ENCODE results near the gene ZFHX3.
"Not testable (repeated sequence)": the region's sequence is repeated elsewhere in the genome, so short reads cannot be mapped to it uniquely, and the experiment has no call there.

The ZFHX3 gene

GRCh38 chr16:73092236-73092781 is 44.4 kb upstream of the ZFHX3 start:
- DNase-seq (ENCODE audit: low read depth, low spot score): no peak
- TF ChIP-seq POLR2AphosphoS5 (IDR thresholded peaks at IDR 0.05; ENCODE audit: borderline replicate concordance, low read depth, low read length): no peak
- TF ChIP-seq EZH2 (IDR thresholded peaks at IDR 0.05): no peak
- no peak for TF ChIP-seq FOXP2 (optimal IDR thresholded peaks at IDR 0.05; ENCODE audit: control extremely low read depth, extremely low read length, insufficient read depth)
- Histone ChIP-seq H3K27ac (no peak overlapping the region), H3K36me3 (ENCODE audit: insufficient read depth, low read length) (no peaks in the 10 kb centered on the region), H3K4me3 (no peak overlapping the region), H3K9ac (ENCODE audit: insufficient read length) (no peak overlapping the region), H3K9me3 (ENCODE audit: low read depth, low read length) (no peaks in the 10 kb centered on the region)

- no peak overlapping the region for H3K9ac ChIP-seq (ENCODE audit: insufficient read length)
- H3K27ac ChIP-seq: no peak overlapping the region
- no peak for TF ChIP-seq FOXP2 (optimal IDR thresholded peaks at IDR 0.05; ENCODE audit: control extremely low read depth, extremely low read length, insufficient read depth)
- TF ChIP-seq POLR2AphosphoS5 (IDR thresholded peaks at IDR 0.05; ENCODE audit: borderline replicate concordance, low read depth, low read length): no peak
- TF ChIP-seq EZH2 (IDR thresholded peaks at IDR 0.05): no peak
- H3K4me3 ChIP-seq: no peak overlapping the region
- H3K36me3 ChIP-seq (ENCODE audit: insufficient read depth, low read length): no peaks in the 10 kb centered on the region
- H3K9me3 ChIP-seq (ENCODE audit: low read depth, low read length): no peaks in the 10 kb centered on the region
- DNase-seq (ENCODE audit: low read depth, low spot score): no peak
These were observed 43.2 kb upstream of the ZFHX3 start for GRCh38 chr16:73091174-73091573.

GRCh38 chr16:73089420-73089819 is 41.5 kb upstream of the ZFHX3 start:
- Histone ChIP-seq H3K9ac (ENCODE audit: insufficient read length) (no peak overlapping the region), H3K4me3 (no peak overlapping the region), H3K36me3 (ENCODE audit: insufficient read depth, low read length) (no peaks in the 10 kb centered on the region), H3K27ac (no peak overlapping the region), H3K9me3 (ENCODE audit: low read depth, low read length) (no peaks in the 10 kb centered on the region)
- TF ChIP-seq FOXP2 (optimal IDR thresholded peaks at IDR 0.05; ENCODE audit: control extremely low read depth, extremely low read length, insufficient read depth) (no peak), EZH2 (IDR thresholded peaks at IDR 0.05) (no peak), POLR2AphosphoS5 (IDR thresholded peaks at IDR 0.05; ENCODE audit: borderline replicate concordance, low read depth, low read length) (no peak)
- DNase-seq (ENCODE audit: low read depth, low spot score): no peak

GRCh38 chr16:73086108-73086507 is 38.2 kb upstream of the ZFHX3 start:
- no peak for DNase-seq (ENCODE audit: low read depth, low spot score)

GRCh38 chr16:73083271-73083670 is 35.3 kb upstream of the ZFHX3 start:
- no peak for DNase-seq (ENCODE audit: low read depth, low spot score)
- no peak overlapping the region for H3K27ac ChIP-seq
- H3K9me3 ChIP-seq (ENCODE audit: low read depth, low read length): no peaks in the 10 kb centered on the region
- H3K36me3 ChIP-seq (ENCODE audit: insufficient read depth, low read length): no peaks in the 10 kb centered on the region
- no peak for TF ChIP-seq POLR2AphosphoS5 (IDR thresholded peaks at IDR 0.05; ENCODE audit: borderline replicate concordance, low read depth, low read length)
- no peak for TF ChIP-seq EZH2 (IDR thresholded peaks at IDR 0.05)
- TF ChIP-seq FOXP2 (optimal IDR thresholded peaks at IDR 0.05; ENCODE audit: control extremely low read depth, extremely low read length, insufficient read depth): no peak
- H3K4me3 ChIP-seq: no peak overlapping the region
- H3K9ac ChIP-seq (ENCODE audit: insufficient read length): no peak overlapping the region

More at GRCh38 chr16:73086108-73086507, 38.2 kb upstream of the ZFHX3 start:
- Histone ChIP-seq H3K9ac (ENCODE audit: insufficient read length) (no peak overlapping the region), H3K4me3 (no peak overlapping the region), H3K9me3 (ENCODE audit: low read depth, low read length) (no peaks in the 10 kb centered on the region), H3K36me3 (ENCODE audit: insufficient read depth, low read length) (no peaks in the 10 kb centered on the region), H3K27ac (no peak overlapping the region)
- TF ChIP-seq POLR2AphosphoS5 (IDR thresholded peaks at IDR 0.05; ENCODE audit: borderline replicate concordance, low read depth, low read length) (no peak), EZH2 (IDR thresholded peaks at IDR 0.05) (no peak), FOXP2 (optimal IDR thresholded peaks at IDR 0.05; ENCODE audit: control extremely low read depth, extremely low read length, insufficient read depth) (no peak)

GRCh38 chr16:73082634-73083051 is 34.7 kb upstream of the ZFHX3 start:
- not testable (repeated sequence) for H3K9me3 ChIP-seq (ENCODE audit: low read depth, low read length); H3K9ac ChIP-seq (ENCODE audit: insufficient read length); DNase-seq (ENCODE audit: low read depth, low spot score); H3K4me3 ChIP-seq; H3K27ac ChIP-seq; H3K36me3 ChIP-seq (ENCODE audit: insufficient read depth, low read length)

- no peaks in the 10 kb centered on the region for H3K36me3 ChIP-seq (ENCODE audit: insufficient read depth, low read length)
- no peak overlapping the region for H3K4me3 ChIP-seq
- H3K27ac ChIP-seq: no peak overlapping the region
- DNase-seq (ENCODE audit: low read depth, low spot score): no peak
- H3K9ac ChIP-seq (ENCODE audit: insufficient read length): no peak overlapping the region
- no peak for TF ChIP-seq FOXP2 (optimal IDR thresholded peaks at IDR 0.05; ENCODE audit: control extremely low read depth, extremely low read length, insufficient read depth)
- TF ChIP-seq POLR2AphosphoS5 (IDR thresholded peaks at IDR 0.05; ENCODE audit: borderline replicate concordance, low read depth, low read length): no peak
- no peak for TF ChIP-seq EZH2 (IDR thresholded peaks at IDR 0.05)
- H3K9me3 ChIP-seq (ENCODE audit: low read depth, low read length): no peaks in the 10 kb centered on the region
These were observed 33.0 kb upstream of the ZFHX3 start for GRCh38 chr16:73080931-73081330.

GRCh38 chr16:73076324-73076810 is 28.4 kb upstream of the ZFHX3 start:
- Histone ChIP-seq H3K36me3 (ENCODE audit: insufficient read depth, low read length) (no peaks in the 10 kb centered on the region), H3K4me3 (no peak overlapping the region), H3K27ac (no peak overlapping the region), H3K9me3 (ENCODE audit: low read depth, low read length) (no peaks in the 10 kb centered on the region), H3K9ac (ENCODE audit: insufficient read length) (no peak overlapping the region)
- DNase-seq (ENCODE audit: low read depth, low spot score): no peak
- TF ChIP-seq POLR2AphosphoS5 (IDR thresholded peaks at IDR 0.05; ENCODE audit: borderline replicate concordance, low read depth, low read length) (no peak), EZH2 (IDR thresholded peaks at IDR 0.05) (no peak), FOXP2 (optimal IDR thresholded peaks at IDR 0.05; ENCODE audit: control extremely low read depth, extremely low read length, insufficient read depth) (no peak)

- no peaks in the 10 kb centered on the region for H3K36me3 ChIP-seq (ENCODE audit: insufficient read depth, low read length)
- H3K9ac ChIP-seq (ENCODE audit: insufficient read length): no peak overlapping the region
- DNase-seq (ENCODE audit: low read depth, low spot score): no peak
- no peak overlapping the region for H3K27ac ChIP-seq
- H3K9me3 ChIP-seq (ENCODE audit: low read depth, low read length): no peaks in the 10 kb centered on the region
- no peak overlapping the region for H3K4me3 ChIP-seq
- TF ChIP-seq POLR2AphosphoS5 (IDR thresholded peaks at IDR 0.05; ENCODE audit: borderline replicate concordance, low read depth, low read length): no peak
- TF ChIP-seq EZH2 (IDR thresholded peaks at IDR 0.05): no peak
- TF ChIP-seq FOXP2 (optimal IDR thresholded peaks at IDR 0.05; ENCODE audit: control extremely low read depth, extremely low read length, insufficient read depth): no peak
These were observed 26.5 kb upstream of the ZFHX3 start for GRCh38 chr16:73074382-73074781.

- not testable (repeated sequence) for H3K36me3 ChIP-seq (ENCODE audit: insufficient read depth, low read length); H3K4me3 ChIP-seq; H3K27ac ChIP-seq; H3K9me3 ChIP-seq (ENCODE audit: low read depth, low read length); H3K9ac ChIP-seq (ENCODE audit: insufficient read length); DNase-seq (ENCODE audit: low read depth, low spot score)
These were observed 24.1 kb upstream of the ZFHX3 start for GRCh38 chr16:73072051-73072450.

All from SK-N-MC (cell line).